ENCODE data around the gene PIK3C2G.

Gene PIK3C2G

DNA sequence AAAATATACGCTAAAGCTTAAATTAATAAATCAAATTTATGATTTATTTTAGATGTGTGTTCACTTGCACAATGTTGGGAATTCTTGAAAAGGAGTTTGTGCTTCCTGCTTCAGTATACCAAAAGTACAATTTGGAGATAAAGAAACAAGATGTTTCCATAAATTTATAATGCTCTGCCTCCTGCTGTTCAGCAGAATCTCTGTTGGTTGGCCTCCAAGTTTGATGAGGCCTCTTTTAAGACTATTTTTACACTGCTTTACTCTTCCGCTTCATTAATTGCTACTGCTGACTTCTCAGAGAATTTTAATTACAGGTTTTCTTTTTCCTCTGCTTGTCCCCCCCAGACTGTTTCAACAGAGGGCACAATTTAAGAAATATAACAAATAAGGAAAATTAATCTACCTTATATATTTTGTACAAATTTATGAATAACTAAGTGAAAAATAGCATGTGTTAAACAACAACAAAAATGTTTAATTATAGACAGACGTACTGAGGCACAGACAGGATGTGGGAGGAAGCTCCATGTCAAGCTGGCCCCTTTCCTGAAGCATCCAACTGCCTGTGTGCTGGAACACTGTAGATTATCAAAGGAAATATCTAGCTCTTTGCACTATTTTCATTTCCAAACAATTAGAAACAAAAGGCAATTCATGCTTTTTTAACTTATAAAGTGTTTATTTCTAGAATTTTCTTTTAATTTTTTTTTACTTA, 83.9 kb downstream of the PIK3C2G start:
- no peak for DNase-seq

DNA sequence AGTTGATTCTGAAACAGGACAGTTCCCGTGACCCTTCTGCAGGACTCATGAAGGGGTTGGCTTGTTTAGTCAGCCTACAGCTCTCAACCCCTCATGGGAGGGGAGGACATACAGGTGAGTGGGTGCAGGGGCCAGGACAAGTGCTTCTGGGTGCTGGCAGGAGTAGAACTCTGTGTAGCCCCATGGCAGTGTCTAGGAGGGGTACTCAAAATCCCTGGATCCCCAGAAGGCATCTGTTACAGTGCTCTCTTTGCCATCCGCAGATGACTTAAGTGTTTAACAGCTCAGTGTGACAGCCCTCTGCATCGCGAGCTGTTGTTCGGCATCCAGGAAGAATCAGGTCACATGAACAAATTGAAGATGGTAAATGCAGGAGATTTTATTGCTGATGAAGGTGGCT, 91.0 kb downstream of the PIK3C2G start:
- DNase-seq: no peak

DNA sequence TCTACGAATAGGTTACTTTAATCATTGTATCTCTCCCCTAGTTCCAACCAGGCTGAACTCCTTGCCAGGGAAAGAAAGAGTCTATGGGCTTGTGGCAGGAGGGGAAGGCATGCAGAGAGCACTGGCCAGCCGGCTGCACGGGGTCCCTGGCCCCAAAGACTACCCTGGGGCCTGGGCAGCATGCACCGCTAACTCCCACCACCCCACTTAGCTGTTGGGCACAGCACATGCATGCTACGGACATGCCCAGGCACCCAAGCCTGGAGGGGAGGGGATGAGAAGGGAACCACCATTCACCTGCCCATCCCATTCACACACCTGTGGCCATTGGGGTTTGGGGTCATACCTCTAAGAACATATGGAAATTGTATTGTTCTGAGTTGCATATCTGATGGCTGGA, 94.1 kb downstream of the PIK3C2G start:
- DNase-seq: no peak

GRCh38 chr12:18358077-18358476, 96.8 kb downstream of the PIK3C2G start:
- no peak for DNase-seq

DNA sequence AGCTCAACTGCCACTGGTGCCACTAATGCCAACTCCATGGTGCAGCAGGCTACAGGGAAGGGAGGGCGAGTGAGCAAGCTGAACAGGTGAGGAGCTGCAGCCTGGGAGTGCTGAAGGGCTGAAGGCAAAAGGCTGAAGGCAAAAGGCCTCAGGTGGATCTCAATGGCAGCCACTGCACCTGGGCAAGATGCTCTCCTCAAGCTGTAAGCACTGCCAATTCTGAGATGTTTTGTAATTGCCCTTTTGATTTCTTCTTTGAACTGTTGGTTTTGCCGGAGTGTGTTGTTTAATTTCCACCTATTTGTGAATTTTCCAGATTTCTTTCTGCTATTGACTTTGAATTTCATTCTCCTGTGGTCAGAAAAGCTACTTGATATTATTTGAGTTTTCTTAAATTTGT, 97.6 kb downstream of the PIK3C2G start:
- no peak for DNase-seq

- DNase-seq: no peak
Measured at GRCh38 chr12:18361433-18361832, 100.1 kb downstream of the PIK3C2G start.

DNA sequence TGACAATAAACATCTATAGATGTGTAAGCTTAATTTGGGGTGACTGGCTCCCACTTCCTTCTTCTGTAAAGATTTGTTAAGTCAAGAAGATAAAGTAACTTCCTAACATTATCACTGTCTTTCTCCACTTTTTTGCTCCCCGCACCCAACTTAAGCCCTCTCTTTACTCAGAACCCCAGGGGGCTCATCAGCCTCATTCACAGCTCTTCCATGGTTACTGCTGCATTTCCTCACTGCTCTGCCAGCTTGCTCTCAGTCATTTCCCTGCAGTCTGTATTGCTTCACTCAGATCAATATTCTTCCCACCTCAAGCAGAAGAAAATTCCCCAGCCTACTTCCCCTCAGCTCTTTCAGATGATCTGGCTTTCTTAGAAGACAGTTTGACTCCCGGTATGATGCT, 102.0 kb downstream of the PIK3C2G start:
- DNase-seq: no peak

DNA sequence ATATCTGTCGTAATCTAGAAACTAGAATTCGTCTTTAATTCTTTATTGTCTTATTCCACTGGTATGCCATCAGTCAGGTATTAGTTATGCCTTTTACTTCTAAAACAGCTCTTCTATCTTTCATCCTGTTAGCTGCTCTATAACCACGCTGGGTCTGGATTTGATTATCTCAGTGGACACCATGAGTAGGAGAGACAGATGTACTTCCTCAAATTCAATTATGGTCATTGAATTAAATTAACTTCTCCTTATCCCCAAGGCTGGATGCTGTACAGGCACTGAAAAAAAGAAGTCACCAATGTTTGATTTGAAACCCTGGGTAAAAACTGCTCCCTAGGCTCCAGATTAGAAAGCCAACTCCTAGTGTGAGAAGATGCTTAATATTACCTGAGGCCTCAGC, 107.3 kb downstream of the PIK3C2G start:
- no peak for DNase-seq

- DNase-seq: no peak
Measured at GRCh38 chr12:18373181-18373580, 111.9 kb downstream of the PIK3C2G start.

DNA sequence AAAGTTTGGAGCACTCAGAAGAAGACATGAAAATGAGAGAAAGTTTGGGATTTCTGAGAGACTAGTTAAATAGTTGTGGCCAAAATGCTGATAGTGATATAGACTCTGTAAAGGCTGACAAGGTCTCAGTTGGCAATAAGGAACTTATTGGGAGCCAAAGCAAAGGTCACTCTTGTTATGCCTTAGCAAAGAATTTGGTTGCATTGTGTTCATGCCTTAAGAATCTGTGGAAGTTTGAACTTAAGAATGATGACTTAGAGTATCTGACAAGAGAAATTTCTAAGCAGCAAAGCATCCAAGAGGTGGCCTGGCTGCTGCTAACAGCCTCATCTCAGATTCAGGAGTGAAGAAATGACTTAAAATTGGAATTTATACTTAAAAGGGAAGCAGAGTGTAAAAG, 113.8 kb downstream of the PIK3C2G start:
- DNase-seq: no peak

DNA sequence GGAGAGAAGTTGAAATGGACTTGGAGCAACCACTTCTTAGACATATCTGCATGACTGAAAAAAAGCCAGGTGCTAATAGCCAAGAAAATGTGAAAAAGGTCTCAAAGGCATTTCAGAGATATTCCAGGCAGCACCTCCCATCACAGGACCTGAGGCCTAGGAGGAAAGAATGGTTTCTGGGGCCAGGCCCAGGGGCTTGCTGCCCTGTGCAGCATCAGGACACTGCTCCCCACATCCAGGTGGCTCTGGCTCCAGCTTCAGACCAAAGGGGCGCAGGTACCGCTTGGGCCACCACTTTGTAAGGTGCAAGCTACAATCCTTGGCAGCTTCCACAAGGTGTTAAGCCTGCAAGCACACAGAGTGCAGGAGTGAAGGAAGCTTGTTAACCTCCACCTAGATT, 114.3 kb downstream of the PIK3C2G start:
- DNase-seq: no peak

DNA sequence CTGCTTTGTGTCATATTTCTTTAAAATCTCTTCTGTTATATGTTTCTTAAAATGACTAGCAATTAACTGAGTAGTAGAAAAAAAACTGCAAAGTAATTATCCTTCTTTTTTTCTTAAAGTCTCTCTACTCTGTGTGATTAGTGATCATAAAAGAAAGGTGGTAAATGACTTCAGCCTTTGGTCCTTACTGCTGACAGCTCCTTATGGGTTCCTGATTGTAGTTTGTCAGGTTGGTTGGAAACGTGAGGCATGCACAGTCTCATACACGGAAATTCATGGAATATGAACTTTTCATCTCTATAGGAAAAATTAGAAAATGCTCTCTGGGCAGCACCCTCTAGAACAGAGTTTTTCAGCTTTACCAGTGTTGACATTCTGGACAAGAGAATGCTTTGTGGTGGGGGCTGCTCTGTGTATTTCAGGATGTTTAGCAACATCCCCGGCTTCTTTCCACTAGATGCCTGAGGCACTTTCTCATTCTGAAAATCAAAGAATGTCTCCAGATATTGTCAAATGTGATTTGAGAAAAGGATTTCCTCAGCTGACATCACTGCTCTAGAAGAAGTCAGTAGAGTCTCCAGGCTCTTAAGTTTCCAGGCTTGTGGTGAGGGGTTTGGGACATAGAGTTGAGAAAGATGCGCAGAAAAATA, 121.0 kb downstream of the PIK3C2G start:
- no peak for DNase-seq

- DNase-seq: no peak
Measured at GRCh38 chr12:18383203-18383602, 121.9 kb downstream of the PIK3C2G start.

- no peak for DNase-seq
Measured at GRCh38 chr12:18387706-18388105, 126.4 kb downstream of the PIK3C2G start.

DNA sequence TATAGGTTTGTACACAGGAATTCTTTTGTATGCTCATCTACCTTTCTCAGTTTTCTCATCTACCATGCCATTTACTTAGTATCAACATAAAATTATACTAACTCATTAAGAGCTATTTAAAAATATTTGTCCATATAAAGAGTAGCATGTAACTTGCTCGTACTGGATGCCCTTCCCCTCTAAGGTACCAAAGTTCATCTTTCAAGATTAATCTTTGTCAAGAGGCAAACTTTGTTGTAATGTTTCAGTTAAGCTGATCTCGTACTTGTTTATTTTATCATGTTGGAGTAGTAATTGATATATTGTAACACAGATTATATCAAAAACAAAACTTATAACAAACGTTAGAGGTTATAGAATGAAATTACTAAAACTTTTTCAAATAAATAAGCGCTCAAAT, 128.5 kb downstream of the PIK3C2G start:
- no peak for DNase-seq

DNA sequence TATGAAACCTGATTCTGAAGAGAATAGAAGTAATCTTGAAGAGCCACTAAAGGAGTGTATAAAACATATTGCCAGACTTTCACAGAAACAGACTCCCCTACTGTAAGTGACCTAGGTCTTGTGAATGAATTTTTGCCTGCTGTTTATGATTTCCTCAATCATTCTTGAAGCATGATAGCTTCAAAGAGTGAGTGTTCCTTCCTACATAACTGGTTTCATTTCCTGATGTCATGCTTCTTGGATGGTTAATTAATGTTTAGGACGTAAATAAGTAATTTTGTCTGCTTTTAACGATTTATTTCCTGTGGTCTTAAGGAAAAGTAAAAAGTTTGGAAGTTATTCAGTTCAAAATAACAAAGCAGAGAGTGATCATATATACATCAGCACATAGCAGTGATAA, 129.8 kb downstream of the PIK3C2G start:
- DNase-seq: no peak

- DNase-seq: no peak
Measured at GRCh38 chr12:18394742-18395141, 133.4 kb downstream of the PIK3C2G start.

DNA sequence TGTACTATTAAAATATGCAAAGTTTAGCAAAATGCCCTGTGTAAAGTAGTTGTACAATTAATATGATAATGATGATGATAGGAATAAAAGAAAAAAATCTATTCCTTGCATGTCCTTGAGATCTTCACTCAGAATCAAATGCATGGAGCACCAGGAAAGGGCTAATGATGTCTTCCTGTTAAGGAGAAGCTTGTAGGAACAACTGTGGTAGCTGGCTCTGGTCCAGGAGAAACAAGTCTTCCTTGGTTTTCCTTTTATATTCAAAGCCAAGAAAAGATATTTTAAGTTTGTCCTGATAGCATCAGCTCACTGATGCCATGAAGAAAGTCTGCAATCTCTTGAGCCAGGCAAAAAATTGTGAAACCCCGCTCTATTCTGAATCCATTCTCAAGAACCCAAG, 138.9 kb downstream of the PIK3C2G start:
- DNase-seq: no peak

- no peak for DNase-seq
Measured at GRCh38 chr12:18402872-18403611, 141.7 kb downstream of the PIK3C2G start.

- no peak for DNase-seq
Measured at GRCh38 chr12:18411453-18411852, 150.1 kb downstream of the PIK3C2G start.

- no peak for DNase-seq
Measured at GRCh38 chr12:18414671-18415070, 153.4 kb downstream of the PIK3C2G start.

DNA sequence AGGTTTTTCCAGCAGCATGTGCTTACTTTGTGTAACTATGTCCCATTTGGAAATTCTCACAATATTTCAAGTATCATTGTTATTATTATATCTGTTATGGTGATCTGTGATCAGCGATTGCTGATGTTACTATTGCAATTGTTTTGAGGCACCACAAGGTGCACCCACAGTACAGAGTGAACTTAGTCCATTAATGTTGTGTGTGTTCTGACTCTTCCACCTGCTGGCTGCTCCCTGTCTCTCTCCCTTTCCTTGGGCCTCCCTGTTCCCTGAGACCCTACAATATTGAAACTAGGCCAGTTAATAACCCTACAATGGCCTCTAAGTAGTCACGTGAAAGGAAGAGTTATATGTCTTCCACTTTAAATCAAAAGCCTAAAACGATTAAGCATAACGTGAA, 153.9 kb downstream of the PIK3C2G start:
- no peak for DNase-seq

- DNase-seq: no peak
Measured at GRCh38 chr12:18416412-18416811, 155.1 kb downstream of the PIK3C2G start.

DNA sequence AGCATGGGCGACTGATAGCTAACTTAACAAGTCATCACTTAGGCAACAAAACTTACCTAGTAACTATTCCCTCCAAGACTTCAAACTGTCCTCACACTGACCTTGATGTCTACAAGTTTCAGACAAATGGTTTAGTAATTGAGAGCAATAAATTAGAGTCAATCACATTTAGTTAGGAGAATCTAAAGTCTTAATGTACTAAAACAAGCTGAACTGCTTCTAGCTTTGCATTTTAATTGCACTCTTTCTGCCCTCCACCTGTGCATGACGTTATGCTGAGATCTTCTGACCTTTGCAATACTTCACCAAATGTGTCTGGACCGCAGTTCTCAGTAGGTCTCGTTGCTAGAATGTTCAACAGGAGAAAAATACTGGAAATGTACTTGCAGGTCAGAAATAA, 158.0 kb downstream of the PIK3C2G start:
- no peak for DNase-seq
